GM21529 (cell line): Measurements from ENCODE around the gene RAMACL.
"Not testable (repeated sequence)": the region's sequence is repeated elsewhere in the genome, so short reads cannot be mapped to it uniquely, and the experiment has no call there.

ENCODE experiments used
- ATAC-seq: cut with Tn5 transposase; IDR thresholded peaks from one replicate; pipeline ENCODE4 v1.9.1; 2021; ENCODE audit not compliant: unreplicated experiment

Gene RAMACL

DNA sequence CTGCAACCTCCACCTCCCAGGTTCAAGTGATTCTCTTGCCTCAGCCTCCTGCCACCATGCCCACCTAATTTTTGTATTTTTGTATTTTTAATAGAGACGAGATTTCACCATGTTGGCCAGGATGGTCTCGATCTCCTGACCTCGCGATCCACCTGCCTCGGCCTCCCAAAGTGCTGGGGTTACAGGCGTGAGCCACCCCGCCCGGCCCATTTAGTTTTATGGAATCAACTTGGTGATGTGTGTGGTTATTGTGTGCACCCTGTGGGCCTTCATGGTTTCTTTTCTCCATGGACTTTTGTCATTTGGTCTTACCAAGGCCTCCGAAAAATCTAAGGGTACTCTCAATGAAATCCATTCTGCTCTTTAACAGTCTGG lies 47.5 kb downstream of the RAMACL start:
- ATAC-seq = not testable (repeated sequence)

DNA sequence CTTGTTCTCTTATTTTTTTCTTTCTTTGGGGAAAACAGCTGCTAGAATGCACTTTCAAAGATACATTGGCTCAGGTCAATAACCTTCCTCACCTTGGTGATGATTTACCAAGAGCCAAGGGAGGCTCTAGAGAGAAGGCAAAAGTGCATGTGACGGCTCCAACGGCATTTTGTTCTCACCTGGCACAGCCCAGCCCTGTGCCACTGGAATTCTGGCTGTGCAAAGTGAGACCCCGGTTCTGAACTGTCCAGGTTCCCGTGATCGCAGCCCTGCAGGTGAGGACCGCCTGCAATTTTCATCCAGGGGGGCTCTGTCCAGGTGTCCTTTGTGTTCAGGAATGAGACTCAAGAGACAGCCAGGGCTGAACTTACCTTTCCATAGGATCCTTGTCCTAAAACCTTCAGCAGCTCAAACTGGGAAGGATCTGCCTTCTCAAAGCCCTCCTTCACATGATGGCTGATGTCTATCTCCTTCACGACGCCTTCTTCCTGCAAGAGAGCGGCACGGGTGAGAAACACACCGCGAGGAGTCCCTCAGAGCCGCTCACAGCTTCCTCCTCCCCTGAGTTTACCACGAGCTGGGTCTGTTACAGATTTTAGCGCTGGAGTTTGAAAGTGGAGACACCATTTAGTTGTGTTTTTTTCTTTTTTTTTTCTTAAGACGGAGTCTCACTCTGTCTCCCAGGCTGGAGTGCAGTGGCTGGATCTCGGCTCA lies 48.0 kb downstream of the RAMACL start:
- no peak for ATAC-seq

DNA sequence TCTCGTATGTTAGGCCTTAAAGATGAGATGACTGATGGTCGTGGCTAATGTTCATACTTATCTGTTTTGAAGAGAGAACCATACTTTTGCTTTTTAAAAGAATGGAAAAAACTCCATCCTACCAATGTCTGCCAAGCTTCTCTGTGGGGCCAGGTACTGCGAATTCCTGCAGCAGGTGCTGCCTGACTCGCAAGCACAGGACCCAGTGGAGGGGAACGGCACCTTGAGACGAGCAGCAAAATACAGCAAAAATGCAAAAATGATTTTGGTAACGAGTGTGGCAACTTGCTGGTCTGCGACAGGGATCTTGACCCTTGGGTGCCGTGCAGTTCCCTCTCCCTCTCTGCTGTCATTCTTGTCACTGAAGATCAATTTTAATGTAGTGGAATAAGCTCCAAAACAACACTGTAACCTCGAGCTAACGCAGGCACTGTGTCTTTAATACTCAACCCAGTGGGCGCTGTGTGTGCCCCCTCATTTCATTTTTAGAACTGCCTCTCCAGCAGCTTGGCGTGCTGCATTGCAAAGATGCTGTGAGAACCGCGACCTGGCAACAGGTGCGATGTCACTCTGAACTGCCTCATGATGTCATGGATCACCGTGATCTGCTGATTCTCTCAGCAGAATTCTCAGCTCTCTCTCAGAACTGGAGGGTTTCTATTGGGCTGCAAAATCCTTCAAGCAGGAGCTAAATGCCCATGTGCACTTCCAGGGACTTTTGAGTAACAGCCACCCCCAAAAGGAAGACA lies 51.6 kb downstream of the RAMACL start:
- ATAC-seq = no peak

DNA sequence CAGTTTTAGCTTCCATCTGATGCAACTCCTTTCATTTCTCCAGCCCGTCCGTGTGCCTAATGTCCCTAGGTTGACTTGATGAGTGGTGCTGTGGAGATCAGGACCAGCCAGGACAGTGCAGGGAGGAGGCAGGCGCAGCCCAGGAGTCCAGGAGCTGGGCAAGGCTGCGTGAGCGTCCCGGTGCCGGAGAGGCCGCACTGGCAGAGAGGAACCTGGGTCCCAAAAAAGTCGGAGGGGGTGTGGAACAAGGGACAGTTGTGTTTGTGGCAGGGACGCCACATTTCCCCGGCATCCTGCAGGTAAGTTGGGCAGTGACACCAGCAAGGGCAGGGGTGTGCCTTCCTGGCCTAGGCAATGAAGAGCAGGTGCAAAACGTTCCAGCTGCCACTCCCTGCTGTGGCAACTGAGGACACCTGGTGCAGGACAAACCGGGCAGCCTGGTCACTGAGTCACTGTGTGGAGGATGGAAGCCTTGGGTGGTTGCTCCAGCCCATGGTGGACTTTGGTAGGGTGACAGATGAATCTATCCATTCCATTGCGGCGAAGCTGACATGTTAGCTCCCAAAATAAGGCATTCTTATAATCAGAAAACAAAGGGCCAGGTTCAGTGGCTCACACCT lies 53.2 kb downstream of the RAMACL start:
- no peak for ATAC-seq
